Choroid plexus epithelial cell (primary cell): ENCODE results near the gene MAPKAPK2.

Experiments
- DNase-seq: peaks from one replicate; pipeline ENCODE4 v3.0.0-alpha.2; 2010; ENCODE audit warnings: low read depth
- H3K4me3 ChIP-seq: 2 replicates; pipeline ENCODE4 v1.5.1; 2011; ENCODE audit warnings: low read depth, mild to moderate bottlenecking, control low read depth, low read length, moderate library complexity
- TF ChIP-seq, protein P1 (sequence below): conservative IDR thresholded peaks from 2 replicates; pipeline ENCODE4 v1.5.1; 2011; ENCODE audit warnings: low read depth, mild to moderate bottlenecking, control low read depth, inconsistent platforms, low read length, moderate library complexity

Gene MAPKAPK2

DNA sequence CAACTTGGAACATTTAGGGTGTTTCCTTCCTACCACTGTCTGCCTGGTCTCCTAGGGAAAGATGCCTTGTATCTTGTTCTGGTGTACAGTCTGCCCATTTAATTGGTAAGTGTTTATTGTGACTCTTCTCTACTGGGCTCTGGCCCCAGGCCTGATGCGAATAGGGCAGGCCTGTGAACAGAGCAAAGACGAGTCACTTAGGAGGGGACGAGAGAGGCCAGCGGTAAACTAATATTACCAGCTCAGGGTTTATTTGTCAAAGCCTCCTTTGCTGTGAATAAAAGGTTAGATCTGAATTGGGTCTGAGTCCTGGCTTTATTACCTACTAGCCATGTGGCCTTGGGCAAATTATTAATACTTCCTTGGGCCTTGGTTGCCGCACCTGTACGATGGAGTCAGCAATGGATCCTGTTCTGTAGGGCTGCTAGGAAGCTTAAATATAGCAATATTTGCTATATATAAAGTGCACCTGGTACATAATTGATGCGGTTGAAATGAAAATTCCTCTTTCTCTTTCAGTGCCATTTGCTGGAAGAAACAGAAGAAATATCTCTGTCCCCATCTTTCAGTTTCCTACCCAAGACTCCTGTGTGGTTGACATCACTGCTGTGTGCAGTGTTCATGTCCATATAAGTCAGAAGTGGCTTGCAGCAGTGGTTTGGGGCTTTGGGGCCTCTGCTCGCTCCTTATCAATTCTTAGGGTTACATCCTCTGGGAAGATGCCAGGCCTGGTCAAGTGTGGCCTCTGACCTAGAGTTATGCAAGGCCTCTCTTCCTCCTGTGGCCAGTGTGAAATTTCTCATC is 32.4 kb downstream of the MAPKAPK2 start:
- DNase-seq = peak; percentile 50
- TF ChIP-seq, protein P1, sequence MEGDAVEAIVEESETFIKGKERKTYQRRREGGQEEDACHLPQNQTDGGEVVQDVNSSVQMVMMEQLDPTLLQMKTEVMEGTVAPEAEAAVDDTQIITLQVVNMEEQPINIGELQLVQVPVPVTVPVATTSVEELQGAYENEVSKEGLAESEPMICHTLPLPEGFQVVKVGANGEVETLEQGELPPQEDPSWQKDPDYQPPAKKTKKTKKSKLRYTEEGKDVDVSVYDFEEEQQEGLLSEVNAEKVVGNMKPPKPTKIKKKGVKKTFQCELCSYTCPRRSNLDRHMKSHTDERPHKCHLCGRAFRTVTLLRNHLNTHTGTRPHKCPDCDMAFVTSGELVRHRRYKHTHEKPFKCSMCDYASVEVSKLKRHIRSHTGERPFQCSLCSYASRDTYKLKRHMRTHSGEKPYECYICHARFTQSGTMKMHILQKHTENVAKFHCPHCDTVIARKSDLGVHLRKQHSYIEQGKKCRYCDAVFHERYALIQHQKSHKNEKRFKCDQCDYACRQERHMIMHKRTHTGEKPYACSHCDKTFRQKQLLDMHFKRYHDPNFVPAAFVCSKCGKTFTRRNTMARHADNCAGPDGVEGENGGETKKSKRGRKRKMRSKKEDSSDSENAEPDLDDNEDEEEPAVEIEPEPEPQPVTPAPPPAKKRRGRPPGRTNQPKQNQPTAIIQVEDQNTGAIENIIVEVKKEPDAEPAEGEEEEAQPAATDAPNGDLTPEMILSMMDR = no peak
- no peak overlapping the region for H3K4me3 ChIP-seq

DNA sequence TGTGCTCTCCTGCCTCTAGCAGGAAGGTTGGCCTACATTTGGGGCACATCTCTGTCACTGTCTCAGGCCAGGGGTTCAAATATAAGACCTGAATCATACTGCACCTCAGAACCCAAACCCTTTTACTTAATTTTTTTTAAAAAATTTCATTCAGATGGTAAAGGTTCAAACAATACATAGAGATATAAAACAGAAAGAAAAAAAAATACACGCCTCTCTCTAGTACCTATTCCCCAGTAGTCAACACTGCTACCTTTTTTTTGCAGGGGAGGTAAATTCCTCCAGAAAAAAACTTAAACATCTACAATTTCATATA is 32.9 kb downstream of the MAPKAPK2 start:
- TF ChIP-seq, protein P1 = no peak
- no peak overlapping the region for H3K4me3 ChIP-seq
- no peak for DNase-seq

DNA sequence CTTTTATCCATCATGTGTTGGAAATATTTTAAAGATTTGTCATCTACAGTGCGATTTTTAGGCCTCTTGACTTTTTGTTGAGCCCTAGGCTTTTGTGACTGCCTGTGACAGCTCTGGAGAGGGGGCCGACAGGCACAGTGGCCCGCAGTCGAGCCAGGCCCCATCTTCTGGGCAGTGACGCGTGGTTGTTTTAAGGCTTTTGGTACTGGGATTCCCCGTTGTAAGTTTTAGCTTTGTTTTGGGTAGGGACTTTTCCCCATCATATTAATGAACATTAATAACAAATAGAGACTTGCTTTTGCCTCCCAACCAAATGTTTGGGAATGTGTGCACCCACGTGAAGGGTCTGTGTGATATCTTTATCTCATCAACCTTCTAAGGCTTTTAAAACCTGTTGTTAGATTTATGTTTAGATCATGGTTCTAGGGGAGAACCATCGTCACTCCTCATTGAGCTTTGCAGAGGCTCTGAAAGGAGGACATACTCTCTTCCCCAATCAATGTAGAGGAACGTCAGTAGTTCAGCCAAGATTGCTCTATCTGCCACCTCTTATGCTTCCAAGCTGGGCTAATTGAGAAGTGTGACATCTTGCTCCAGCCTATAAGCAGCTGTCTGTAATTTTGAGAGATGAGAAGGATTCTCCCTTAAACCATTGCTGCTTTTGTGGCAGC is 34.6 kb downstream of the MAPKAPK2 start:
- TF ChIP-seq, protein P1 = no peak
- DNase-seq = no peak
- no peak overlapping the region for H3K4me3 ChIP-seq

DNA sequence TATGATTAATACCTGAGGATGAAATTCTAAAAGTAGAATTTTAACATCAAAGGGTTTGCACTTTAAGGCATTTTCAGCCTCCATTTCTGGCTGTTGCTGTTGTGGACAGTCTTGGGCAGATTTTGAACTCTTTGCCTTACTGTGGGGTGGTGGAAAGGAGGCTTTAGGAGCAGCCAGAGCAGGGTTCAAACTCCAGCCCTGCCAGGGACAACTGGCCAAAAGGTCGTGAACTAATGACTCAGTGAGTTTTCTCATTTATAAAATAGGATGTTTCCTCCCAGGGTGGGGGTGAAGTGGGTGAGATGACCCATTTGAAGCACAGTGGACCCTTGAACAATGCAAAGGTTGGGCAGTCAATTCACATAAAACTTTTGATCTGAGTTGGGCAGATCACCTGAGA is 36.7 kb downstream of the MAPKAPK2 start:
- DNase-seq = no peak
- H3K4me3 ChIP-seq = no peak overlapping the region
- TF ChIP-seq, protein P1 = no peak

DNA sequence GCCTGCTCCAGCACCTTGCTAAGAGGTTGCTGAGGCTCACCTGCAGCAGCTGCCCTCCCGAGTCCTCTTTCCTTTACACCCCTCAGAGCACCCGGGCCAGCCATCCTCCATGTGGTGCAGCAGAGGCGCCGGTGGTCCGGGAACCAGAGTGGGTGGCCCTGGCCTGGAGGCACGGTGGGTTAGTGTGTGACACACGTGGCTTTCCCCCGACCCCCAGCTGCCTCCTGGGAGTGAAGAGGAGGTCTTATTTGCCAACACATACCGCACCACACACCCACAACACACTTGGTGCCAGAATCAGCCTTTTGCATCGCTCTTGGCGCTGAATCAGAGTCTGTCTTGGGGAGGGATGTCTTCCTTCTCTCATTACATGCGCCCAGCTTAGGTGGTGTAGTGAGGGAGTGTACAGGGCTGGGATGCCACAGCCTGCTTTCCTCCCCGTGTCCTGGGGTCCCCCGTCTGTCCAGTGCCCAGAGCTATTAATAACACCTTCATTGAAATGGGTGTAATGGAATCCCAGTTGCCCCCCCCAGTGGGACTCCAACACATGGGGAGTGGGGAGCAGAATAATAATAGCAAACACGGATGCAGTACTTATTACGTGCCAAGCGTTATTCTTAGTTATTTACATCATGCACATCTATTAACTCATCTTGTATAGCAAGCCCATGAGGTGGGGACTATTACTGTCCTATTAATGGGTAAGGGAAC is 38.2 kb downstream of the MAPKAPK2 start:
- TF ChIP-seq, protein P1 = no peak
- no peak overlapping the region for H3K4me3 ChIP-seq
- DNase-seq = no peak

DNA sequence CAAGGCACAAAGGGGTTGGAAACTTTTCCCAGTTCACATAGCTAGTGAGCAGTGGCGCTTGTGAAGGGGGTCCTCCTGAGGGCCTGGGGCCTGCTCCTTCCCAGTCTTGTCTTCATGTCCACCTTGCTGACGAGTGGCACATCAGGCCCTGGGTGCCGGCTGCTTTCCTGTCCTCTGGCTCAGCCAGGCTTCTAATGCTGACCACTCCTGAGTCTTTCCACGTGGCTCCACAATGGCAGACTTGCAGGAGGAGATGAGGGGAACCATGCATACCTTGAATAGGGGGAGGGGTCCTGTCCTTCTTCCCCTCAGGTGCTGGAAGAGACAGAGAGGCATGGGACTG is 38.7 kb downstream of the MAPKAPK2 start:
- TF ChIP-seq, protein P1 = no peak
- no peak for DNase-seq
- no peak overlapping the region for H3K4me3 ChIP-seq
